Activated CD8-positive, alpha-beta memory T cell treated with anti-CD3 and anti-CD28 coated beads for 4 hours (primary cell): ENCODE results near the gene SLC4A3.
A peak's percentile ranks its signal among the peaks of the same experiment; 100 is the strongest.

Source experiments
- DNase-seq, 2 donors: peaks; one replicate each; pipeline ENCODE4 v3.0.0-alpha.2; 2020; ENCODE audit warnings: low read depth in 2 of 2

The SLC4A3 gene

GRCh38 chr2:219633276-219634065 is 6.0 kb downstream of the SLC4A3 start:
- DNase-seq: no peak

GRCh38 chr2:219634171-219634940 is 6.9 kb downstream of the SLC4A3 start:
- DNase-seq: no peak

- no peak for DNase-seq
Measured at GRCh38 chr2:219634951-219635751, 7.7 kb downstream of the SLC4A3 start.

- DNase-seq: no peak
Measured at GRCh38 chr2:219636144-219636915, 8.9 kb downstream of the SLC4A3 start.

GRCh38 chr2:219636941-219637841 is 9.8 kb downstream of the SLC4A3 start:
- DNase-seq: no peak

- no peak for DNase-seq
Measured at GRCh38 chr2:219637842-219638185, 10.4 kb downstream of the SLC4A3 start.

- DNase-seq: no peak
Measured at GRCh38 chr2:219638217-219638947, 11.0 kb downstream of the SLC4A3 start.

- DNase-seq: no peak
Measured at GRCh38 chr2:219638948-219639755, 11.7 kb downstream of the SLC4A3 start.

- DNase-seq: no peak
Measured at GRCh38 chr2:219641390-219642068, 14.1 kb downstream of the SLC4A3 start.

DNA sequence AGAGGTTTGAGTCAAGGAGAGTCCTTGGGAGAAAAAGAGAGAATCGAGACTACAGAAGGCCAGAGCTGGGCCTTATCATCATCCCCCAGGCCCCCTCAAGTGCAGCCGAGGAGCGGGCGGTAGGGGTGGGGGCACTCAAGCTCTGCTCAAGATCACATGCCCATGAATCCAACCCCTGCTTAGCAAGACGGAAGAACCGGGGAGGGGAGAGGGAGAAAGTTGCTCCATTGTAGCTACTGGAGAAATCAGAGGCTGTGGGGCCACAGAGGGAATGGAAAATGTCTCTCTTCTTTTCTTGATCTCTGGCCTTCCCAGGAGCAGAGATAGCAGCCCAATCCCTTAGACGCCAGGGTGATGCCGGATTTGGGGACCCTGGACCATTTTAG is 14.6 kb downstream of the SLC4A3 start:
- no peak for DNase-seq

DNA sequence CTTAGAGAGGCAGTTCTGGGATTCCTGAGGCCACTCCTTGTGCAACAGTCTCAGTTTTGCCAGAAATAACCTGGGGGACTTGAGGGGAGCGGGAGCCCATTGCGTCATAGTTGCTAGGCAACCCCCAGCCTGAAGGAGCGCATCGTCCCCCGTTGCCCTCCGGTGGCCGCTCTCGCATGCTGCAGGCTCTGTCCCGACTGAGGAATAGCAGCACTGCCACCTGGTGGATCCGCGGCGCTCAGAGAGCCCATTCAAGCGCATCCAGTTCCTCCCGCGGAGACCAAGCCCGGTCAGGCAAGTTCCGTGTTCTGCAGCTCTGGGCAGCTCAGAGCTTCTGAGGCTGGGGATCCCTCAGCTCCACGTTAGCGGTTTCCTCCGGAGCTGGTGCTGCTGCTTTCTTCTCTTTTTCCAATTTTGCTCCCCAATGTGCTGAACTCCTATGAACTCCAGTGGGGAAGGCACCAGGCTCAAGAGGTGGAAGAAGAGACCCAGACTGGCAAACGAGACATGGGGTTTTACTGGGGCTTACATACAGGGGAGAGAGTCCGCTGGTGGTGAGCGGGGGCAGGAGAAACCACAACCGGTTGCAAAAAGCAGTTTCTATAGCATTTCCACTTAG is 15.1 kb downstream of the SLC4A3 start:
- DNase-seq: peak; percentile 69 to 75

- no peak for DNase-seq
Measured at GRCh38 chr2:219643084-219643473, 15.6 kb downstream of the SLC4A3 start.

- no peak for DNase-seq
Measured at GRCh38 chr2:219643788-219644398, 16.5 kb downstream of the SLC4A3 start.

GRCh38 chr2:219644801-219645480 is 17.5 kb downstream of the SLC4A3 start:
- no peak for DNase-seq

DNA sequence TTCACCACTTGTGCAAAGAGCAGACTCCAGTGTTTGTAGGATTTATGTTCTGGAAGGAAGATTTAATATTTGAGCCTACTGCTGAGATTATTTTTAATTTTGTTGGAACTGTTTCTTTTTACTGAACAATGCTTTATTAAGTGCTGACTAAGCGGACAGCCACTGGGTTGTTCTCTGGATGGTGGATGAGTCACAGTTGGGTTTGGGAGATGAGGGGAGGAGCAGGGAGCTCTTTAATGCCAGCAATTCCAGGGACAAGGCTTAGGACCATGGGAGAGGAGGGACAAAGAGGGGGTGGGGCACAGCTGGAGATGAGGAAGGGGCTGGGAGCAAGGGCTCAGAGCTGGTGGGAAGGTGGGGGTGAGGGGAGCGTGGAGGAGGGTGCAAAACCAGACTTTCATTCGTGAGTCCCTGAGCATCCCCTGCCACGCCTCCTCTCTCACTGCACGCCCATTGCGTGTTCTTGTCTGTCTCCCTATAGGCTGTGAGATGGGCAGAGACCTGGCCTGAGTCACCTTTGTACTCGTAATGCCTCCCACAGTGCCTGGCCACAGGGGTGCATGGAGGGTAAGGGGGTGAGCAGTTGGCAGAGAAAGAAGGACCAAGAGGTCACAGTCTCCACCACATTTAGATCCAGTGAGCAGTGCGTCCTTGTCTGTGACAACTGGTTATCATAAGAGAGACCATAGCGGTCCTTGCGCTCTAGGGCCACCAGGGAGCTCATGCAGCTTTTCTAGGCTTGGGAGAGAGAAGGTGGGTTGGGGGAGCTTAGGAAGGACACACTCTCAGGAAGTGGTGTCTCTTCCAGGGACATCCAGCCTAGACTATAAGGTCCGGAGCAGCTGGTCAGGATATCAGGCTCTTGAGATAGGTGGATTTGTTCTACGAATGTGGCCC is 18.4 kb downstream of the SLC4A3 start:
- no peak for DNase-seq

DNA sequence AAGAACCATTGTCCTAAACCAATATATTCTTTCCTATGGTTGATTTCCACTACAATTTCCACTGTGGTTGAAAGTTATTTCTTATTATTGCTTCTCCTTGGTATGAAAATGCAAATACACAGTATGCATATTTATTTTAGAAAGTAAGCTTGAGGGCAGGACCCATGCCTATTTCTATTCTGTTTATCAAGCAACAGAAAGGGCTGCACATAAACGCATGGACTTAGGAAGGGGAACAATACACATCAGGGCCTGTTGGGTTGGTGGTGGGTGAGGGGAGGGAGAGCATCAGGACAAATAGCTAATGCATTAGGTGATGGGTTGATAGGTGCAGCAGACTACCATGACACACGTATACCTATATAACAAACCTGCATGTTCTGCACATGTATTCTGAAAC is 20.7 kb downstream of the SLC4A3 start:
- DNase-seq: no peak
